SK-N-SH treated with all-trans-retinoic acid at 6 μM for 48 hours (cell line): Measurements from ENCODE around the gene MFRP.
A peak's percentile ranks its signal among the peaks of the same experiment; 100 is the strongest.

Experiments
- ATAC-seq: fragments of 200-7000 bp; cut with Tn5 transposase; 3 replicates; pipeline ENCODE4 v1.9.1; 2020; ENCODE audit warnings: mild to moderate bottlenecking, moderate library complexity
- ARNTL ChIP-seq: fragments of 450-650 bp; formaldehyde crosslinking; IDR thresholded peaks from 2 replicates; pipeline ENCODE4 v1.5.0; 2020; ENCODE audit warnings: low read depth, mild to moderate bottlenecking, moderate library complexity, borderline replicate concordance
- BACH2 ChIP-seq: fragments of 250-450 bp; sonication (Bioruptor Pico); IDR thresholded peaks from 2 replicates; pipeline ENCODE4 v1.9.0; 2021; ENCODE audit warnings: mild to moderate bottlenecking, borderline replicate concordance
- CREB5 ChIP-seq: fragments of 250-450 bp; sonication (Bioruptor Pico); IDR thresholded peaks from 2 replicates; pipeline ENCODE4 v1.5.1; 2020; ENCODE audit warnings: low read depth, mild to moderate bottlenecking, moderate library complexity
- CSDC2 ChIP-seq: fragments of 250-450 bp; sonication (Bioruptor Pico); IDR thresholded peaks from 2 replicates; pipeline ENCODE4 v1.5.0; 2020; ENCODE audit warnings: mild to moderate bottlenecking, moderate library complexity
- GLIS3 ChIP-seq: fragments of 250-450 bp; sonication (Bioruptor Pico); IDR thresholded peaks from 2 replicates; pipeline ENCODE4 v1.5.0; 2020; ENCODE audit warnings: mild to moderate bottlenecking, moderate library complexity
- ISL1 ChIP-seq: fragments of 250-450 bp; sonication (Bioruptor Pico); IDR thresholded peaks from 2 replicates; pipeline ENCODE4 v2.1.2; 2022; ENCODE audit warnings: mild to moderate bottlenecking, moderate library complexity
- OSR1 ChIP-seq: fragments of 250-450 bp; sonication (Bioruptor Pico); IDR thresholded peaks from 2 replicates; pipeline ENCODE4 v1.8.0; 2022; ENCODE audit warnings: moderate library complexity, mild to moderate bottlenecking, inconsistent platforms
- POU6F1 ChIP-seq: fragments of 250-450 bp; sonication (Bioruptor Pico); IDR thresholded peaks from 2 replicates; pipeline ENCODE4 v1.8.0; 2021; ENCODE audit warnings: low read depth, mild to moderate bottlenecking, moderate library complexity, borderline replicate concordance
- PPARA ChIP-seq: fragments of 250-450 bp; sonication (Bioruptor Pico); IDR thresholded peaks from 2 replicates; pipeline ENCODE4 v1.5.0; 2020; ENCODE audit warnings: mild to moderate bottlenecking, borderline replicate concordance
- RARB ChIP-seq: fragments of 250-450 bp; sonication (Bioruptor Pico); IDR thresholded peaks from 2 replicates; pipeline ENCODE4 v1.8.0; 2021; ENCODE audit warnings: mild to moderate bottlenecking, moderate library complexity
- SNAI2 ChIP-seq: fragments of 250-450 bp; sonication (Bioruptor Pico); IDR thresholded peaks from 2 replicates; pipeline ENCODE4 v1.5.0; 2020; ENCODE audit warnings: mild to moderate bottlenecking, moderate library complexity
- TCF4 ChIP-seq: fragments of 250-450 bp; sonication (Bioruptor Pico); IDR thresholded peaks from 2 replicates; pipeline ENCODE4 v1.8.0; 2021; ENCODE audit warnings: mild to moderate bottlenecking, moderate library complexity, borderline replicate concordance
- TOX ChIP-seq: fragments of 250-450 bp; sonication (Bioruptor Pico); IDR thresholded peaks from 2 replicates; pipeline ENCODE4 v1.8.0; 2021; ENCODE audit warnings: mild to moderate bottlenecking, moderate library complexity, borderline replicate concordance
- ZC3H10 ChIP-seq: fragments of 250-450 bp; sonication (Bioruptor Pico); IDR thresholded peaks from 2 replicates; pipeline ENCODE4 v1.5.1; 2021; ENCODE audit warnings: mild to moderate bottlenecking, moderate library complexity
- ZFP3 ChIP-seq: fragments of 250-450 bp; sonication (Bioruptor Pico); IDR thresholded peaks from 2 replicates; pipeline ENCODE4 v1.5.0; 2020; ENCODE audit warnings: mild to moderate bottlenecking, moderate library complexity
- ZFP30 ChIP-seq: fragments of 450-650 bp; formaldehyde crosslinking; IDR thresholded peaks from 2 replicates; pipeline ENCODE4 v1.5.0; 2022; ENCODE audit warnings: mild to moderate bottlenecking, moderate library complexity
- ZNF70 ChIP-seq: fragments of 450-650 bp; formaldehyde crosslinking; IDR thresholded peaks from 2 replicates; pipeline ENCODE4 v1.5.0; 2020; ENCODE audit warnings: mild to moderate bottlenecking, moderate library complexity
- ZNF8 ChIP-seq: fragments of 450-650 bp; formaldehyde crosslinking; IDR thresholded peaks from 2 replicates; pipeline ENCODE4 v1.5.0; 2020; ENCODE audit warnings: mild to moderate bottlenecking, moderate library complexity
- TF ChIP-seq, protein P1 (sequence below): fragments of 250-450 bp; sonication (Bioruptor Pico); IDR thresholded peaks from 2 replicates; pipeline ENCODE4 v1.5.0; 2020; ENCODE audit warnings: mild to moderate bottlenecking, moderate library complexity

Gene MFRP

GRCh38 chr11:119370486-119371046 is 24.1 kb upstream of the MFRP start:
- no peak for ATAC-seq
- TF ChIP-seq RARB (CRISPR knock-in tag) (no peak), TOX (no peak), OSR1 (no peak), GLIS3 (CRISPR knock-in tag) (no peak), CREB5 (CRISPR knock-in tag) (no peak), ZNF70 (CRISPR knock-in tag) (no peak), SNAI2 (CRISPR knock-in tag) (no peak), CSDC2 (CRISPR knock-in tag) (no peak), POU6F1 (CRISPR knock-in tag) (no peak), ARNTL (CRISPR knock-in tag) (no peak), PPARA (CRISPR knock-in tag) (no peak), ISL1 (no peak), BACH2 (CRISPR knock-in tag) (no peak), ZFP30 (CRISPR knock-in tag) (no peak)
- TF ChIP-seq, protein P1, sequence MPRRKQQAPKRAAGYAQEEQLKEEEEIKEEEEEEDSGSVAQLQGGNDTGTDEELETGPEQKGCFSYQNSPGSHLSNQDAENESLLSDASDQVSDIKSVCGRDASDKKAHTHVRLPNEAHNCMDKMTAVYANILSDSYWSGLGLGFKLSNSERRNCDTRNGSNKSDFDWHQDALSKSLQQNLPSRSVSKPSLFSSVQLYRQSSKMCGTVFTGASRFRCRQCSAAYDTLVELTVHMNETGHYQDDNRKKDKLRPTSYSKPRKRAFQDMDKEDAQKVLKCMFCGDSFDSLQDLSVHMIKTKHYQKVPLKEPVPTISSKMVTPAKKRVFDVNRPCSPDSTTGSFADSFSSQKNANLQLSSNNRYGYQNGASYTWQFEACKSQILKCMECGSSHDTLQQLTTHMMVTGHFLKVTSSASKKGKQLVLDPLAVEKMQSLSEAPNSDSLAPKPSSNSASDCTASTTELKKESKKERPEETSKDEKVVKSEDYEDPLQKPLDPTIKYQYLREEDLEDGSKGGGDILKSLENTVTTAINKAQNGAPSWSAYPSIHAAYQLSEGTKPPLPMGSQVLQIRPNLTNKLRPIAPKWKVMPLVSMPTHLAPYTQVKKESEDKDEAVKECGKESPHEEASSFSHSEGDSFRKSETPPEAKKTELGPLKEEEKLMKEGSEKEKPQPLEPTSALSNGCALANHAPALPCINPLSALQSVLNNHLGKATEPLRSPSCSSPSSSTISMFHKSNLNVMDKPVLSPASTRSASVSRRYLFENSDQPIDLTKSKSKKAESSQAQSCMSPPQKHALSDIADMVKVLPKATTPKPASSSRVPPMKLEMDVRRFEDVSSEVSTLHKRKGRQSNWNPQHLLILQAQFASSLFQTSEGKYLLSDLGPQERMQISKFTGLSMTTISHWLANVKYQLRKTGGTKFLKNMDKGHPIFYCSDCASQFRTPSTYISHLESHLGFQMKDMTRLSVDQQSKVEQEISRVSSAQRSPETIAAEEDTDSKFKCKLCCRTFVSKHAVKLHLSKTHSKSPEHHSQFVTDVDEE (CRISPR knock-in tag) = no peak
- TF ChIP-seq, all 23 proteins: peak for 0

- peak; percentile 34; the same call in 2 of the 3 replicates for ATAC-seq
- peak; percentile 70 for TF ChIP-seq TCF4 (CRISPR knock-in tag)
- no peak for TF ChIP-seq ZNF70 (CRISPR knock-in tag)
- TF ChIP-seq, all 23 proteins: peak for 1
Observed at GRCh38 chr11:119369132-119369925, 22.8 kb upstream of the MFRP start.

DNA sequence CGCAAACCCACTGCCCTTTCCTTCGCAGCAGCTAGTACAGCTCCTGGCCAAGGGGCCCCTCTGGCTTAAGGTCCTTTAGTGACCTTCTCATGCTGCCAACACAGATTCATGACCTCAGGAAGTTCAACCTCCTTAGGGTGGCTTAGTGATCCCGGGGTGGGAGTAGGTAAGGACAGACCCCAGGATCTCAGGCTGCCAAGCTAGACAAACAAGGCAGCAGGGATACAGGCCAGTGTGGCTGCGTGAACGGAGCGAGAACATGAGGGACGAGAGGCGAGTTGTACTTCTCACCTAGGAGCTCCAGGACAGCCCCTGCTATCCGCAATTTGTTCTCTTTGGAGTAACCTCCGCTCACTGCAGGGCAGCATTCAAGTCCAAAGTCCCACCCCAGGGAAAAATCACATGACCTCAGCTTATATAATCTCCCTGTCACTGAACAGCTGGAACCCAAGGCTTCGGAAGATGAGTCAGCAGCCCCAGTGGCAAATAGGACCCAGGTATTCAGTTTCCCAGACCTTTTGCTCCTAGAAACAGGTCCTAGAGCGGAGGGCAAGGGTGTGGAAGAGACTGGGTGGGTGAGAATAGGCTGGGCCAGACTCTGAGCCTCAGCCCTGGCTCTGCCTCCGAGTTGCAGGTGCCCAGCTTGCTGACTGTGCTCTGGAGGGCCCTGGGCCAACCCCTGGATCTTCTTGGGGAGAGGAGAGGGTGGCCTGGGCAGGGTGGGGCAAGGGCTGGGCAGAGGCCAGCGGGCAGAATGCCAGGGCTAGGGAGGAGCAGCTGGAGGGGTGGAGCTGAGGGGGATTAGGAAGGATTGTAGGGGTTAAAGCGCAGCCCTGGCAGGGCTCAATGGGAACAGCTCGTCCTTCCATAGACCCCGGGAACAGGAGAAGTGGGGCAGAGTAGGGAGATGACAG is 21.9 kb upstream of the MFRP start:
- ATAC-seq = peak; percentile 27; the same call in 2 of the 3 replicates
- no peak for TF ChIP-seq ZNF8 (CRISPR knock-in tag)
- no peak for TF ChIP-seq TOX
- no peak for TF ChIP-seq BACH2 (CRISPR knock-in tag)
- TF ChIP-seq CREB5 (CRISPR knock-in tag) = no peak
- no peak for TF ChIP-seq ZFP3 (CRISPR knock-in tag)
- TF ChIP-seq, protein P1 (CRISPR knock-in tag) = no peak
- TF ChIP-seq ZC3H10 (CRISPR knock-in tag) = no peak
- no peak for TF ChIP-seq OSR1
